Stimulated activated CD8-positive, alpha-beta memory T cell treated with anti-CD3 and anti-CD28 coated beads, Interleukin-15, amount 100 ng/mL, for 1 hour (primary cell): Measurements from ENCODE around the gene WDR54.

Experiments used
- DNase-seq: peaks from one replicate; pipeline ENCODE4 v3.0.0-alpha.2; 2020; ENCODE audit warnings: low read depth

WDR54 gene

GRCh38 chr2:74421221-74421870 lies at the start of gene WDR54, which contains the start of gene C2orf81:
Gene WDR54, plus strand, starts transcription at chr2:74421730. Its CDS starts 424 bp downstream, at chr2:74422154.
Gene C2orf81, minus strand, starts transcription at chr2:74421619. Its CDS starts 59 bp downstream, at chr2:74421560.
- peak; percentile 78 for DNase-seq

- no peak for DNase-seq
Measured at GRCh38 chr2:74372674-74373073, 48.9 kb upstream of the WDR54 start.

GRCh38 chr2:74373221-74373676 lies 48.3 kb upstream of the WDR54 start:
- no peak for DNase-seq

GRCh38 chr2:74373985-74374384 lies 47.5 kb upstream of the WDR54 start:
- DNase-seq, result no peak

- no peak for DNase-seq
Measured at GRCh38 chr2:74374509-74375205, 46.9 kb upstream of the WDR54 start.

- DNase-seq, result no peak
Measured at GRCh38 chr2:74375838-74376237, 45.7 kb upstream of the WDR54 start.

- DNase-seq, result no peak
Measured at GRCh38 chr2:74378007-74378406, 43.5 kb upstream of the WDR54 start.

- no peak for DNase-seq
Measured at GRCh38 chr2:74379851-74380789, 41.4 kb upstream of the WDR54 start, which contains the start of gene DCTN1. Gene DCTN1, minus strand, starts transcription at chr2:74380311. Its CDS starts 274 bp downstream, at chr2:74380037.

GRCh38 chr2:74381751-74382150 lies 39.8 kb upstream of the WDR54 start:
- no peak for DNase-seq

- DNase-seq, result no peak
Measured at GRCh38 chr2:74383254-74383653, 38.3 kb upstream of the WDR54 start.

GRCh38 chr2:74384051-74384450 lies 37.5 kb upstream of the WDR54 start:
- no peak for DNase-seq

GRCh38 chr2:74385396-74385795 lies 36.1 kb upstream of the WDR54 start:
- DNase-seq, result no peak

GRCh38 chr2:74387346-74387745 lies 34.2 kb upstream of the WDR54 start:
- no peak for DNase-seq

GRCh38 chr2:74390606-74391005 lies 30.9 kb upstream of the WDR54 start:
- no peak for DNase-seq

- no peak for DNase-seq
Measured at GRCh38 chr2:74391209-74391579, 30.3 kb upstream of the WDR54 start.

GRCh38 chr2:74391580-74392448 lies 29.7 kb upstream of the WDR54 start:
- DNase-seq, result peak; percentile 94

- DNase-seq, result no peak
Measured at GRCh38 chr2:74392449-74392743, 29.1 kb upstream of the WDR54 start.

GRCh38 chr2:74393525-74393924 lies 28.0 kb upstream of the WDR54 start:
- no peak for DNase-seq

- no peak for DNase-seq
Measured at GRCh38 chr2:74396149-74396548, 25.4 kb upstream of the WDR54 start.

- DNase-seq, result no peak
Measured at GRCh38 chr2:74399785-74400184, 21.7 kb upstream of the WDR54 start.

- no peak for DNase-seq
Measured at GRCh38 chr2:74401891-74402290, 19.6 kb upstream of the WDR54 start.

- DNase-seq, result no peak
Measured at GRCh38 chr2:74406035-74406434, 15.5 kb upstream of the WDR54 start.
